HG03135 (cell line): ENCODE data around the gene TXNRD3.

ENCODE experiments used
- ATAC-seq: cut with Tn5 transposase; IDR thresholded peaks from one replicate; pipeline ENCODE4 v1.9.1; 2021; ENCODE audit warnings: mild to moderate bottlenecking, moderate library complexity; ENCODE audit not compliant: unreplicated experiment

The TXNRD3 gene

GRCh38 chr3:126654571-126655383, at the start of gene TXNRD3:
TXNRD3 (minus strand) TSS chr3:126655124.
- no peak for ATAC-seq

- peak; percentile 95 for ATAC-seq
Observed at GRCh38 chr3:126703512-126704493, 48.9 kb upstream of the TXNRD3 start, which contains the start of gene CHCHD6. CHCHD6 (plus strand) TSS chr3:126704240; CDS start chr3:126704313, 73 bp downstream.

- ATAC-seq: no peak
Observed at GRCh38 chr3:126699011-126699410, 44.1 kb upstream of the TXNRD3 start.

- ATAC-seq: no peak
Observed at GRCh38 chr3:126696701-126697267, 41.9 kb upstream of the TXNRD3 start.

GRCh38 chr3:126693921-126694320, 39.0 kb upstream of the TXNRD3 start:
- ATAC-seq: no peak

GRCh38 chr3:126692858-126693257, 37.9 kb upstream of the TXNRD3 start:
- no peak for ATAC-seq

- no peak for ATAC-seq
Observed at GRCh38 chr3:126691765-126692164, 36.8 kb upstream of the TXNRD3 start.

GRCh38 chr3:126685493-126685892, 30.6 kb upstream of the TXNRD3 start:
- no peak for ATAC-seq

- no peak for ATAC-seq
Observed at GRCh38 chr3:126685021-126685420, 30.1 kb upstream of the TXNRD3 start.

- no peak for ATAC-seq
Observed at GRCh38 chr3:126684218-126684751, 29.4 kb upstream of the TXNRD3 start.

GRCh38 chr3:126683069-126683468, 28.1 kb upstream of the TXNRD3 start:
- no peak for ATAC-seq

- ATAC-seq: no peak
Observed at GRCh38 chr3:126682009-126682408, 27.1 kb upstream of the TXNRD3 start.

GRCh38 chr3:126680667-126681055, 25.7 kb upstream of the TXNRD3 start:
- ATAC-seq: no peak

- ATAC-seq: no peak
Observed at GRCh38 chr3:126679831-126680666, 25.1 kb upstream of the TXNRD3 start.

- ATAC-seq: no peak
Observed at GRCh38 chr3:126679318-126679751, 24.4 kb upstream of the TXNRD3 start.

- ATAC-seq: no peak
Observed at GRCh38 chr3:126678693-126679317, 23.9 kb upstream of the TXNRD3 start.

- ATAC-seq: no peak
Observed at GRCh38 chr3:126677862-126678503, 23.1 kb upstream of the TXNRD3 start.

- ATAC-seq: no peak
Observed at GRCh38 chr3:126676919-126677705, 22.2 kb upstream of the TXNRD3 start.
